IMR-90 (cell line): ENCODE measurements around the gene MRTFB. TPM values are rescaled to one million over a fixed set of nuclear protein-coding genes. Genes with fewer than 3 reads are reported as not detected.

Experiments used
- ATAC-seq: fragments of 200-7000 bp; cut with Tn5 transposase; 2 replicates; pipeline ENCODE4 v1.9.1; 2020; ENCODE audit warnings: low read depth, mild to moderate bottlenecking, moderate library complexity
- BruUV-seq: library from RNA; stranded (reverse); fragments of 400-500 nt; replicated peaks from 2 replicates; lab custom pipeline; 2021; lab: Mats Ljungman, UMichigan
- CTCF ChIA-PET: fragments of 300-600 bp; formaldehyde crosslinking; extraction: SDS; loops from one replicate; lab custom pipeline; 2021; ENCODE audit warnings: antibody characterized with exemption; lab: Yijun Ruan, JAX
- POLR2A ChIA-PET: fragments of 300-600 bp; sonication (Branson Sonifier 250); formaldehyde crosslinking; loops from one replicate; lab custom pipeline; 2022; ENCODE audit warnings: antibody characterized with exemption; ENCODE audit not compliant: unreplicated experiment; lab: Charles Lee
- DNase-seq: peaks from one replicate; pipeline ENCODE4 v3.0.0; 2013
- H2AFZ ChIP-seq: replicated peaks from 2 replicates; pipeline ENCODE3; 2013; ENCODE audit warnings: low read length, mild to moderate bottlenecking; ENCODE audit not compliant: poor library complexity
- H2AK5ac ChIP-seq: 2 replicates; pipeline ENCODE4 v1.6.1; 2013; ENCODE audit warnings: low read depth, low read length, inconsistent platforms
- H2AK9ac ChIP-seq: replicated peaks from 2 replicates; pipeline ENCODE3; 2013; ENCODE audit warnings: mild to moderate bottlenecking, low read depth, low read length, moderate library complexity; ENCODE audit not compliant: poor library complexity
- H2BK120ac ChIP-seq: 2 replicates; pipeline ENCODE4 v1.6.1; 2013; ENCODE audit warnings: low read depth, low read length, inconsistent platforms
- H2BK15ac ChIP-seq: 3 replicates; pipeline ENCODE4 v1.6.1; 2013; ENCODE audit warnings: low read depth, low read length, inconsistent platforms
- H2BK20ac ChIP-seq: 2 replicates; pipeline ENCODE4 v1.6.1; 2013; ENCODE audit warnings: low read depth, mild to moderate bottlenecking, inconsistent platforms, low read length, moderate library complexity
- H2BK5ac ChIP-seq: 2 replicates; pipeline ENCODE4 v1.6.1; 2013; ENCODE audit warnings: mild to moderate bottlenecking, low read depth, low read length, inconsistent platforms; ENCODE audit not compliant: poor library complexity, severe bottlenecking
- H3K14ac ChIP-seq: replicated peaks from 2 replicates; pipeline ENCODE4 v1.6.1; 2013; ENCODE audit warnings: low read depth, low read length, inconsistent platforms
- H3K18ac ChIP-seq: 2 replicates; pipeline ENCODE4 v1.6.1; 2013; ENCODE audit warnings: low read depth, low read length, control low read depth
- H3K23ac ChIP-seq: 2 replicates; pipeline ENCODE4 v1.6.1; 2013; ENCODE audit warnings: low read depth, low read length, inconsistent platforms
- H3K27ac ChIP-seq: 2 replicates; pipeline ENCODE4 v1.5.1; 2013; ENCODE audit warnings: mild to moderate bottlenecking, control low read depth, low read length; ENCODE audit not compliant: insufficient read depth
- H3K27me3 ChIP-seq: 2 replicates; pipeline ENCODE4 v1.6.1; 2013; ENCODE audit warnings: low read length; ENCODE audit not compliant: control insufficient read depth, insufficient read depth
- H3K36me3 ChIP-seq: 2 replicates; pipeline ENCODE4 v1.6.1; 2013; ENCODE audit warnings: low read length, mixed read lengths; ENCODE audit not compliant: control insufficient read depth, insufficient read depth
- H3K4ac ChIP-seq: 2 replicates; pipeline ENCODE4 v1.6.1; 2013; ENCODE audit warnings: low read depth, low read length, inconsistent platforms
- H3K4me1 ChIP-seq: 2 replicates; pipeline ENCODE4 v1.6.1; 2013; ENCODE audit warnings: low read length, mixed read lengths; ENCODE audit not compliant: control insufficient read depth, insufficient read depth
- H3K4me2 ChIP-seq: 2 replicates; pipeline ENCODE4 v1.6.1; 2013; ENCODE audit warnings: low read depth, mild to moderate bottlenecking, control low read depth, low read length, moderate library complexity
- H3K4me3 ChIP-seq: 2 replicates; pipeline ENCODE4 v1.5.1; 2013; ENCODE audit warnings: low read depth, mild to moderate bottlenecking, control low read depth, low read length, moderate library complexity; ENCODE audit not compliant: insufficient read depth
- H3K56ac ChIP-seq: 2 replicates; pipeline ENCODE4 v1.6.1; 2013; ENCODE audit warnings: low read length, inconsistent platforms; ENCODE audit not compliant: insufficient read depth; ENCODE audit errors: extremely low read depth
- H3K79me1 ChIP-seq, 2 experiments: 2 replicates each; pipeline ENCODE4 v1.6.1; 2013; ENCODE audit warnings: low read length in 2 of 2, inconsistent platforms in 1 of 2, low read depth in 1 of 2
- H3K9ac ChIP-seq: 2 replicates; pipeline ENCODE4 v1.6.1; 2013; ENCODE audit warnings: low read depth, low read length, control low read depth
- H3K9me1 ChIP-seq: 2 replicates; pipeline ENCODE4 v1.6.1; 2013; ENCODE audit warnings: low read length, inconsistent platforms; ENCODE audit not compliant: insufficient read depth
- H3K9me3 ChIP-seq: 2 replicates; pipeline ENCODE4 v1.6.1; 2013; ENCODE audit warnings: low read length; ENCODE audit not compliant: control insufficient read depth, insufficient read depth
- H4K20me1 ChIP-seq: 2 replicates; pipeline ENCODE4 v1.6.1; 2013; ENCODE audit warnings: low read length, inconsistent platforms; ENCODE audit not compliant: insufficient read depth
- H4K5ac ChIP-seq: 2 replicates; pipeline ENCODE4 v1.6.1; 2013; ENCODE audit warnings: mild to moderate bottlenecking, low read depth, low read length, control low read depth
- H4K8ac ChIP-seq, 2 experiments: 2 replicates each; pipeline ENCODE4 v1.6.1; 2013; ENCODE audit warnings: low read depth in 2 of 2, low read length in 2 of 2, control low read depth in 1 of 2, inconsistent platforms in 1 of 2
- H4K91ac ChIP-seq: 2 replicates; pipeline ENCODE4 v1.6.1; 2013; ENCODE audit warnings: low read depth, low read length, inconsistent platforms; ENCODE audit not compliant: insufficient read depth
- BHLHE40 ChIP-seq: fragments of 150-350 bp; IDR thresholded peaks from 2 replicates; pipeline ENCODE4 v1.6.1; 2016; ENCODE audit warnings: mild to moderate bottlenecking, low read depth, low read length
- CEBPB ChIP-seq: IDR thresholded peaks from 2 replicates; pipeline ENCODE4 v1.6.1; 2012; ENCODE audit warnings: low read depth, low read length, improper control_type of control experiment
- CHD1 ChIP-seq: IDR thresholded peaks from 2 replicates; pipeline ENCODE4 v1.6.1; 2012; ENCODE audit warnings: low read depth, low read length, improper control_type of control experiment
- CTCF ChIP-seq: conservative IDR thresholded peaks from 2 replicates; pipeline ENCODE4 v1.5.1; 2012; ENCODE audit warnings: mild to moderate bottlenecking, low read depth, low read length, improper control_type of control experiment
- ELK1 ChIP-seq: fragments of 150-350 bp; IDR thresholded peaks from 2 replicates; pipeline ENCODE4 v1.6.1; 2016; ENCODE audit warnings: low read depth, mild to moderate bottlenecking, low read length, moderate library complexity, borderline replicate concordance
- FOS ChIP-seq: fragments of 150-350 bp; IDR thresholded peaks from 2 replicates; pipeline ENCODE4 v1.6.1; 2016; ENCODE audit warnings: low read depth, low read length
- MAFK ChIP-seq: IDR thresholded peaks from 2 replicates; pipeline ENCODE4 v1.6.1; 2012; ENCODE audit warnings: low read depth, low read length, improper control_type of control experiment
- MAZ ChIP-seq: IDR thresholded peaks from 2 replicates; pipeline ENCODE4 v1.6.1; 2012; ENCODE audit warnings: low read depth, mild to moderate bottlenecking, low read length, improper control_type of control experiment, moderate library complexity, borderline replicate concordance
- MXI1 ChIP-seq: IDR thresholded peaks from 2 replicates; pipeline ENCODE4 v1.6.1; 2012; ENCODE audit warnings: low read depth, mild to moderate bottlenecking, low read length, moderate library complexity, borderline replicate concordance
- NFE2L2 ChIP-seq: fragments of 150-350 bp; IDR thresholded peaks from 2 replicates; pipeline ENCODE4 v1.6.1; 2016; ENCODE audit warnings: low read depth, mild to moderate bottlenecking, low read length
- POLR2A ChIP-seq: IDR thresholded peaks from 2 replicates; pipeline ENCODE4 v1.6.1; 2012; ENCODE audit warnings: mild to moderate bottlenecking, low read depth, low read length
- RAD21 ChIP-seq: IDR thresholded peaks from 2 replicates; pipeline ENCODE4 v1.6.1; 2012; ENCODE audit warnings: low read length, improper control_type of control experiment
- RCOR1 ChIP-seq: IDR thresholded peaks from 2 replicates; pipeline ENCODE4 v1.6.1; 2012; ENCODE audit warnings: mild to moderate bottlenecking, low read length, improper control_type of control experiment; ENCODE audit not compliant: insufficient replicate concordance
- RFX5 ChIP-seq: IDR thresholded peaks from 2 replicates; pipeline ENCODE4 v1.8.0; 2012; ENCODE audit warnings: low read depth, mild to moderate bottlenecking, low read length, moderate library complexity
- SMC3 ChIP-seq: fragments of 150-350 bp; IDR thresholded peaks from 2 replicates; pipeline ENCODE4 v1.6.1; 2016; ENCODE audit warnings: low read depth, mild to moderate bottlenecking, antibody characterized with exemption, low read length, moderate library complexity
- USF2 ChIP-seq: fragments of 150-350 bp; IDR thresholded peaks from 2 replicates; pipeline ENCODE4 v1.6.1; 2017; ENCODE audit warnings: mild to moderate bottlenecking, antibody characterized with exemption, low read length, low read depth
- WGBS, 2 experiments: methylation state at CpG; one replicate each; pipeline versions ENCODE4 v1.1.5 to v1.1.7; 2013; ENCODE audit warnings: missing lambda C conversion rate in 2 of 2; ENCODE audit not compliant: insufficient read length in 1 of 2; ENCODE audit errors: extremely low coverage in 2 of 2; 5-methylcytosine and 5-hydroxymethylcytosine counted together
- dilution Hi-C: fragments of 300-500 bp; cut with HindIII; formaldehyde crosslinking; loops from one replicate; pipeline ENCODE4 v1.14.3; 2018; ENCODE audit warnings: low sequenced_read_pairs; ENCODE audit not compliant: unreplicated experiment
- in situ Hi-C: fragments of 300-500 bp; cut with MboI; formaldehyde crosslinking; loops from 3 replicates; pipeline ENCODE4 v1.14.3; 2019; ENCODE audit warnings: low sequenced_read_pairs, inconsistent platforms, mixed read lengths
- intact Hi-C: fragments of 100-400 bp; cut with micrococcal nuclease; formaldehyde crosslinking; loops from 2 replicates; pipeline ENCODE4 v1.10.0; 2022
- polyA plus RNA-seq, 3 experiments: library from polyadenylated mRNA; depleted of rRNA; stranded (reverse); fragments of >200 nt; gene quantifications; 2 replicates each; pipeline ENCODE4 v1.2.3, GENCODE V29; 2012; ENCODE audit warnings: low replicate concordance in 1 of 3
- total RNA-seq: library from RNA; depleted of rRNA; stranded (reverse); fragments of >200 nt; gene quantifications from 2 replicates; pipeline ENCODE4 v1.2.3, GENCODE V29; 2012

MRTFB gene
- total and polyA plus RNA-seq, 2 of the 4 experiments (the other 2 are of a cell fraction) = 4.4 to 5.4 TPM

- intact Hi-C loops = no loop called here
- Histone ChIP-seq H3K4me3 (no peak overlapping the region), H2AK9ac (no peak overlapping the region), H2BK20ac (no peak overlapping the region), H3K4me2 (no peak overlapping the region), H2BK5ac (no peak overlapping the region), H3K14ac (no peak overlapping the region), H3K4me1 (no peaks in the 10 kb centered on the region), H3K9ac (no peak overlapping the region), H2BK120ac (no peak overlapping the region), H3K18ac (no peak overlapping the region), H3K9me1 (no peaks in the 10 kb centered on the region), H4K5ac (no peak overlapping the region), H4K8ac (no peak overlapping the region), H3K36me3 (no peaks in the 10 kb centered on the region), H2AFZ (no peak overlapping the region), H2AK5ac (no peak overlapping the region), H3K23ac (no peak overlapping the region), H3K27ac (no peak overlapping the region), H3K4ac (no peak overlapping the region), H3K56ac (no peak overlapping the region), H4K20me1 (no peaks in the 10 kb centered on the region), H3K9me3 (no peaks in the 10 kb centered on the region), H3K79me1 (peaks cover 0 to 8% of the 10 kb centered on the region in 2 experiments; a peak in 2 of 4 replicates), H3K27me3 (no peaks in the 10 kb centered on the region), H4K91ac (no peak overlapping the region), H2BK15ac (no peak overlapping the region)
- WGBS, 2 experiments = no CpG with 5 or more reads among the region's 5 CpGs
- dilution Hi-C loops = no loop called here
- BruUV-seq = no TSS peak
- ChIA-PET POLR2A (no interaction called here), CTCF (interaction anchor here (1.3 to 1.5 kb wide), 2 partner anchors 17 to 35 kb away, joined by 3 to 5 read pairs; no protein-coding TSS in a partner anchor)
- in situ Hi-C loops = no loop called here
- TF ChIP-seq SMC3 (no peak), CEBPB (no peak), MAFK (no peak), BHLHE40 (no peak), USF2 (no peak), RAD21 (no peak), FOS (no peak), RFX5 (no peak), NFE2L2 (no peak), MXI1 (no peak), MAZ (no peak), CHD1 (no peak), RCOR1 (no peak), CTCF (no peak), POLR2A (no peak), ELK1 (no peak)
- ATAC-seq (no peak), DNase-seq (no peak)
Observed at GRCh38 chr16:14150796-14151195, 79.7 kb downstream of the MRTFB start.
